Astrocyte (in vitro differentiated cells and primary cell): ENCODE data around the gene EHD1. TPM values are rescaled to one million over a fixed set of nuclear protein-coding genes. Genes with fewer than 3 reads are reported as not detected.

Source experiments
- DNase-seq: peaks from one replicate; pipeline ENCODE4 v3.0.0-alpha.2; 2010; ENCODE audit warnings: low read depth
- FAIRE-seq: peaks from 2 replicates; lab custom pipeline; 2011; peaks lifted over from hg19 to GRCh38; lab: Jason Lieb, UNC
- H2AFZ ChIP-seq: 2 replicates; pipeline ENCODE4 v1.6.0; 2012; ENCODE audit warnings: low read depth, low read length, inconsistent platforms
- H3K27ac ChIP-seq: 2 replicates; pipeline ENCODE4 v1.5.1; 2011; ENCODE audit warnings: low read depth, low read length, inconsistent platforms
- H3K27me3 ChIP-seq: 2 replicates; pipeline ENCODE4 v1.6.0; 2011; ENCODE audit warnings: low read length, inconsistent platforms; ENCODE audit not compliant: insufficient read depth
- H3K36me3 ChIP-seq: 2 replicates; pipeline ENCODE4 v1.5.1; 2011; ENCODE audit warnings: low read length, inconsistent platforms; ENCODE audit not compliant: insufficient read depth
- H3K4me1 ChIP-seq: 2 replicates; pipeline ENCODE4 v1.5.1; 2011; ENCODE audit warnings: low read length, inconsistent platforms; ENCODE audit not compliant: insufficient read depth
- H3K4me2 ChIP-seq: 2 replicates; pipeline ENCODE4 v1.6.0; 2012; ENCODE audit warnings: low read length, inconsistent platforms
- H3K4me3 ChIP-seq: 2 replicates; pipeline ENCODE4 v1.5.1; 2011; ENCODE audit warnings: low read depth, mild to moderate bottlenecking, low read length, inconsistent platforms; ENCODE audit not compliant: insufficient read depth
- H3K79me2 ChIP-seq: 2 replicates; pipeline ENCODE4 v1.6.0; 2012; ENCODE audit warnings: mild to moderate bottlenecking, low read length, inconsistent platforms; ENCODE audit not compliant: insufficient read depth
- H3K9ac ChIP-seq: 2 replicates; pipeline ENCODE4 v1.6.0; 2012; ENCODE audit warnings: mild to moderate bottlenecking, low read length, inconsistent platforms
- H3K9me3 ChIP-seq: 2 replicates; pipeline ENCODE4 v1.5.1; 2012; ENCODE audit warnings: low read depth, mild to moderate bottlenecking, low read length, inconsistent platforms; ENCODE audit not compliant: insufficient read depth
- H4K20me1 ChIP-seq: 2 replicates; pipeline ENCODE4 v1.6.0; 2012; ENCODE audit warnings: low read length, inconsistent platforms; ENCODE audit not compliant: insufficient read depth
- H3K27ac Mint-ChIP-seq: one replicate; pipeline ENCODE4 v1.8.0; 2021; ENCODE audit warnings: mild to moderate bottlenecking, mixed read lengths; ENCODE audit not compliant: unreplicated experiment
- H3K27me3 Mint-ChIP-seq: one replicate; pipeline ENCODE4 v1.8.0; 2021; ENCODE audit warnings: low read depth, mixed read lengths; ENCODE audit not compliant: unreplicated experiment
- H3K36me3 Mint-ChIP-seq: one replicate; pipeline ENCODE4 v1.8.0; 2021; ENCODE audit warnings: low read depth, mixed read lengths; ENCODE audit not compliant: unreplicated experiment
- H3K4me1 Mint-ChIP-seq: one replicate; pipeline ENCODE4 v1.8.0; 2021; ENCODE audit warnings: low read depth, mixed read lengths; ENCODE audit not compliant: unreplicated experiment
- H3K4me3 Mint-ChIP-seq: one replicate; pipeline ENCODE4 v1.8.0; 2021; ENCODE audit warnings: mild to moderate bottlenecking, moderate library complexity, mixed read lengths; ENCODE audit not compliant: unreplicated experiment
- H3K9me3 Mint-ChIP-seq: one replicate; pipeline ENCODE4 v1.8.0; 2021; ENCODE audit warnings: mild to moderate bottlenecking, mixed read lengths; ENCODE audit not compliant: unreplicated experiment
- CTCF ChIP-seq: IDR thresholded peaks from 2 replicates; pipeline ENCODE4 v1.5.1; 2011; ENCODE audit warnings: low read depth, mild to moderate bottlenecking, inconsistent platforms, low read length, moderate library complexity; ENCODE audit not compliant: insufficient read depth
- EZH2 ChIP-seq: IDR thresholded peaks from 2 replicates; pipeline ENCODE4 v1.6.1; 2012; ENCODE audit warnings: mild to moderate bottlenecking, low read length, inconsistent platforms; ENCODE audit not compliant: insufficient read depth
- total RNA-seq: library from RNA; stranded (reverse); gene quantifications from 2 replicates; pipeline ENCODE4 v1.2.1, GENCODE V29; 2021

The EHD1 gene
- total RNA-seq, 1 donor from 2014 or later, result 201 TPM

GRCh38 chr11:64898541-64898940 is 20.1 kb upstream of the EHD1 start:
- TF ChIP-seq EZH2 (no peak), CTCF (no peak)
- no peak overlapping the region for H3K4me3 Mint-ChIP-seq

GRCh38 chr11:64898076-64898445 is 19.6 kb upstream of the EHD1 start:
- Histone ChIP-seq H3K79me2 (no peaks in the 10 kb centered on the region), H3K4me3 (no peak overlapping the region), H3K9me3 (no peaks in the 10 kb centered on the region), H3K27ac (no peak overlapping the region), H3K4me1 (peaks cover 3% of the 10 kb centered on the region), H3K9ac (no peak overlapping the region), H3K36me3 (peaks cover 4% of the 10 kb centered on the region), H3K27me3 (no peaks in the 10 kb centered on the region), H4K20me1 (no peaks in the 10 kb centered on the region), H2AFZ (no peak overlapping the region), H3K4me2 (no peak overlapping the region)
- Mint-ChIP-seq H3K36me3 (peaks cover 9% of the 10 kb centered on the region), H3K4me3 (no peak overlapping the region), H3K4me1 (no peaks in the 10 kb centered on the region), H3K27ac (no peak overlapping the region), H3K9me3 (no peaks in the 10 kb centered on the region), H3K27me3 (no peaks in the 10 kb centered on the region)
- FAIRE-seq (no peak), DNase-seq (no peak)
- TF ChIP-seq EZH2 (no peak), CTCF (no peak)

More at GRCh38 chr11:64898541-64898940, 20.1 kb upstream of the EHD1 start:
- Histone ChIP-seq H3K9me3 (no peaks in the 10 kb centered on the region), H3K27me3 (no peaks in the 10 kb centered on the region), H3K4me3 (no peak overlapping the region), H3K27ac (no peak overlapping the region), H2AFZ (no peak overlapping the region), H3K36me3 (peaks cover 4% of the 10 kb centered on the region), H3K79me2 (no peaks in the 10 kb centered on the region), H3K4me2 (no peak overlapping the region), H4K20me1 (no peaks in the 10 kb centered on the region), H3K4me1 (peaks cover 3% of the 10 kb centered on the region), H3K9ac (no peak overlapping the region)
- peaks cover 9% of the 10 kb centered on the region for H3K36me3 Mint-ChIP-seq
- H3K27ac Mint-ChIP-seq, result no peak overlapping the region
- no peaks in the 10 kb centered on the region for H3K4me1 Mint-ChIP-seq
- no peak for DNase-seq
- H3K9me3 Mint-ChIP-seq, result no peaks in the 10 kb centered on the region
- no peaks in the 10 kb centered on the region for H3K27me3 Mint-ChIP-seq
- FAIRE-seq, result no peak

- no peak for FAIRE-seq
- H3K4me3 Mint-ChIP-seq, result no peak overlapping the region
These were observed 19.1 kb upstream of the EHD1 start for GRCh38 chr11:64897381-64898075.

More at GRCh38 chr11:64897381-64898075, 19.1 kb upstream of the EHD1 start:
- Mint-ChIP-seq H3K36me3 (peaks cover 9% of the 10 kb centered on the region), H3K27me3 (no peaks in the 10 kb centered on the region), H3K4me1 (no peaks in the 10 kb centered on the region), H3K9me3 (no peaks in the 10 kb centered on the region), H3K27ac (no peak overlapping the region)
- no peak for DNase-seq
- TF ChIP-seq EZH2 (no peak), CTCF (no peak)
- H3K27ac ChIP-seq, result no peak overlapping the region
- H2AFZ ChIP-seq, result no peak overlapping the region
- H3K27me3 ChIP-seq, result no peaks in the 10 kb centered on the region
- no peaks in the 10 kb centered on the region for H4K20me1 ChIP-seq
- peaks cover 4% of the 10 kb centered on the region for H3K36me3 ChIP-seq
- H3K79me2 ChIP-seq, result no peaks in the 10 kb centered on the region
- H3K4me2 ChIP-seq, result no peak overlapping the region
- no peak overlapping the region for H3K4me3 ChIP-seq
- no peak overlapping the region for H3K9ac ChIP-seq
- no peaks in the 10 kb centered on the region for H3K9me3 ChIP-seq
- H3K4me1 ChIP-seq, result peaks cover 3% of the 10 kb centered on the region
